ENCODE results near the gene DDX3X.
"Not testable (repeated sequence)": the region's sequence is repeated elsewhere in the genome, so short reads cannot be mapped to it uniquely, and the experiment has no call there.

The DDX3X gene

DNA sequence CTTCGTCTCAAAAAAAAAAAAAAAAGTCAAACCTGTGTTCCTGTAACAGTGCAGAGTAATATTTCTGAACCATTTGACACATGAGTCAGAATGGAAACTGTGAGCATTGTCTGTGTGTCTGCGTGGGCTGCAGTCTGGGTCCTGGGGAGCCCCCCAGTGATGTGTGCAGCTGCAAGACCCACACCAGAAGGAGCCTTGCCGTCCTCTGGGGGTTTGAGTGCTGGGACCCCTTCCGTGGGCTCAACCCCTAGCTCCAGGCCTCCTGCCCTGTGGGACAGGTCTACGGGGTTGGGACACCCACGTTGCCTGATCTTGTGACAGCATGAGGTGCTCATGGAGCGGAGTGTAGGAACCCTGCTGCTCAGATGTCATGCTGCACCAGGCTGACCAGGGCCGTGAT is 43.7 kb downstream of the DDX3X start:
- no peak for DNase-seq

GRCh38 chrX:41381685-41382084 is 47.7 kb downstream of the DDX3X start:
- DNase-seq, result no peak

DNA sequence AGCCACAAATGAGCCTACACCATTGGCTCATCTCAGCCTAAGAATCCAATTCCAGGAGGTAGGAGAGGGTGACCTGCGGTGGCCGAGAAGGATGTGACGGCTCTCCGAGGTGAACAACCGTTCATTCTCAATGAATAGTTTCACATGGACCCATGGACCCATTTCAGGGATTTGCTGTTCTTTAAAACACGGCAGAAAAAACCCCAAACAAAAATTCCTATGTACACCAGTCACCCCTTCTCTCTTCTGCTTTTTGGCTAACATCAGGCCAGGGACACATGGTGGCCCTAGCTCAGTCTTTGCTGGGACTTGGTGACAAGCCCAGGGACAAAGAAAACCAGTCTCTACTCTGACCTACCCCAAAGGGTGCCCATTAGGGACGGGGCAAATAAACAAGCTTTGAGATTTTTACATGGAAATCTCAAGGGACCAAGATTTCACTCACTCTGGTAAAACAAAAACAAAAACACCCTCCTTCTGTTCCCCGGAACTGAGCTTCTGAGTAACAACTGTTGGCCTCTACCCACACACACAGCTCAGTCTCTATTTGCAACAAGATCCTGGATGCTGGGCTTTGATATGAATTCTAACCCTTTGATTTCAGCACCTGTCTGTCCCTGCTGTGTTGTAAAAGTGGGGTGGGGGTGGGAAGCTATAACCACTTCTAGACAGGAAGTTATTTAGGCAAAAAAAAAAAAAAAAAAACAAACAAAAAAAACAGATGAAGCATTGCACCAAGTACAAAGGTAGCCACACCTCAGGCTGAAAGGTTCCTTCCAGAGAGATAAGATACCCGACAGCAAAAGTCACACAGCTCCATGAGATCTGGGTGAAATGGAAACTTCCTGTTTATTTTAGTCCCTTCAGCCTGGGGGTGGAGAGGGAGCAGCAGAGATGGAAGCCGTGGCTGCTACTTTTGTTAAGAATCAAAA is 49.0 kb downstream of the DDX3X start:
- no peak for DNase-seq

DNA sequence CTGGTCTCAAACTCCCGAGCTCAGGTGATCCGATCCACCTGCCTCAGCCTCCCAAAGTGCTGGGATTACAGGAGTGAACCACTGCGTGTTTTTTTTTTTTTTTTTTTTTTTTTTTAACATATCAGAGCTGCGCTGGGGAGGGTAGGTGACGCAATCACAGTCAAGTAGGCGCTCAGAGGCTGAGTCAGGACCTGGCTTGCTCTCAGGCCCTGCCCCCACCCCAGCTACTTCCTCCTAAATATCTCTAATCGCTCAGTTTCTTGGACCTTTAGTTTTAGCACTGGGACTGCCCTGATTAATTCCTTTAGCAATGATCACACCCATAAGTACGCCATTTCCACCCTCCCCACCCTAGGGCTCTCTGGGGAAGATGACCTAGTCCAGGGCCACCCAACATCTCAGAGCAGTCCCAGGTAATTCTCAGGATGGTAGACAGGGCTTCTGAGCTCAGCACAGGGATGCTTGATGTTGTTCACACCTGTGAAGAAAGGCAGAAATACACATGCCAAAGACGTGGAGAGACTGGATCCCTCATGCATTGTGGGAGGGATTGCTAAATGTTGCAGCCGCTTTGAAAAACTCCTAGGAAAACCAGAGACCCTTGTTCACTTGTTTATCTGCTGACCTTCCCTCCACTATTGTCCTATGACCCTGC is 50.2 kb downstream of the DDX3X start:
- peak; percentile 24 to 48 for DNase-seq

DNA sequence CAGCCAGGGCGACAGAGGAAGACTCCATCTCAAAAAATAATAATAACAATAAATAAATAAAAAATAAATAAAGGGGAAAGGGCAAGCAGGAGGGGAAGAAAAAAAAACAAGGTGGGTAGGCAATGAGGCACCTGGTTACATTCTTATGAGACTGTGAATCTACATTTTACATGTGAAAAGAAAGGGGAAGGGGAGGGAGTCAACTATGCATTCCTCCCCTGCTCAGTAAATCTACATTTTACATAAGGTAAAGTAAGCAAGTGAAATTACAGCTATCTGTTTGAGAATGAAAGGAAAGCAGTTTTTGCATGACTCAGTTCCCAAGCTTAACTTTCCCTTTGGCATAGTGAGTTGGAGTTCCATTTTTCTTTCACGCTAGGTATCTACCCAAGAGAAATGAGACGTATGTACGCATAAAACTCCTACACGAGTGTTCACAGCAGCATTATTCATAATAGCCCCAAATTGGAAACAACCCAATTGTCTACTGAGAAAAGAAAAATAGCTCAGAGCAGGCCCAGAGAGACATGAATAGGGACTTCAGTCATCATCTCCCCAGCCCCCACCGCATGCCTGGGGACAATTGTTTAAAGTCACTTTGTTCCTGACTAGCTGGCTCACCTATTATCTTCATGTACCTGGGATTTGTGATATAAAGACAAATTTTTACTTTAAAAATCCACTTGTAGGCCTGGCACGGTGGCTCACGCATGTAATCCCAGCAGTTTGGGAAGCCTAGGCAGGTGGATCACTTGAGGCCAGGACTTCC is 52.4 kb downstream of the DDX3X start:
- DNase-seq, result no peak

GRCh38 chrX:41388543-41388942 is 54.6 kb downstream of the DDX3X start:
- no peak for DNase-seq

DNA sequence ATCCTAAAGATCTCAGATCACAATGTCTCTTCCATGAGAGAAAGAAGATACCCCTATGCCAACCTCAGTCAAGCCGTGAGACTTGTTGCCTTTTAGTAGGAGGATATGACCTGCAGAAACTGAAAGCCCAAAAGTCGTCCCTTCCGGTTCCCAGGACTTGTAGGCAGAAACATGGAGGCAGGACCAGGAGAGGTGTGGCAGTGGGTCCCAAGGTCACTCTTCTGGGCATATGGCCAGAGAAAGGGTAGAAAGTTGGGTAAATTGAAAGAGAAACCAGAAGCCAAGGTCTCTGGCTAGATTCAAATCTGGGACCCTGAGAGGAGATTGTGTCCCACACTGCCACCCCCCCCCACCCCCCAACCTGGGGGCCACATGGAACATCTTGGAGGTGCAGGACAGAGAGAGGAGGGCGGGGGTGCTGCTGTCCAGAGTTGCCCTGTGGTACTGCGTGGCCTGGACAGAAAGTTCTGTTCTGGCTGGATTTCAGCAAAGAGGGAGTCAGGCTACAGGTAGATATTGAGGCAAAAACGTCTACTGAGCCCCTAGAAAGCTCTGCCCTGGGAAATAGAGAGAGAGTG is 55.4 kb downstream of the DDX3X start:
- DNase-seq, result no peak

GRCh38 chrX:41390576-41390975 is 56.6 kb downstream of the DDX3X start:
- not testable (repeated sequence) for DNase-seq

DNA sequence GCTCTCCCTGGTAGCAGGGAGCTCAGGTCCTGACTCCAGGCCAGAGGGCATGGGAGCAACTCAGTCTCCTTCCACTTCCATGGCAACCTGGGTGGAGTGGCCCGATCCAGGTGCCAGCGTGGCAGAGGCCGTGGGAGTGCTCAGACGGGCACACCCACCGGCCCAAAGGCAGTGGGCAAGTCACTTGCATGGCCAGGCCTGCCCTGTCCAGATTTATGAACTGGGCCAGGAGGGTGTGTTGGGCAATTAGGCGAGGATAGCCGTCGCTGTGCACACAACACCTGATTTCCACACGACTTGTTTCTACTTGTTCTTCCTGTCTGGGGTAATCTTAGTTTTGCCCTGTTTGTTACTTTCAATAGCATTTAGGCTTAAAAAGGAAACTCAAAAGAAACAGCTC is 57.6 kb downstream of the DDX3X start:
- no peak for DNase-seq

DNA sequence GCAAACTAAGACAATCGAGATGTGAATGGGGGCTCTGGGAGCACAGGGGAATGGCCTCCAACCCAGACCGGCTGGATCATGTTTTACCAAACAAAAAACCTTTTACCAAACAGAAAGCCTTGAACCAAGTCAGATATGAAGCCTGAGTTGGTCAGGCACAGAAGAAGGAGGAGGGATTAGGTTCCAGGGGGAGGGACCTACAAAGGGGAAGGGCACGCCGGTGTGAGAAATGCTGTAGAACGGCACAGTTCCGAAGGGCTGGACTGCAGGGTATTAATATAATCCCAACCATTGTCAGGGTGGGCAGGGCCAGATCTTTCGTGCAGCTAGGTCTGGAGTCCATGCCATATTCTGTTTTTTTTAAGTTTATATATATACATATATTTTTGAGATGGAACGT is 60.3 kb downstream of the DDX3X start:
- DNase-seq, result no peak

- DNase-seq, result no peak
Observed at GRCh38 chrX:41397219-41397618, 63.3 kb downstream of the DDX3X start.

DNA sequence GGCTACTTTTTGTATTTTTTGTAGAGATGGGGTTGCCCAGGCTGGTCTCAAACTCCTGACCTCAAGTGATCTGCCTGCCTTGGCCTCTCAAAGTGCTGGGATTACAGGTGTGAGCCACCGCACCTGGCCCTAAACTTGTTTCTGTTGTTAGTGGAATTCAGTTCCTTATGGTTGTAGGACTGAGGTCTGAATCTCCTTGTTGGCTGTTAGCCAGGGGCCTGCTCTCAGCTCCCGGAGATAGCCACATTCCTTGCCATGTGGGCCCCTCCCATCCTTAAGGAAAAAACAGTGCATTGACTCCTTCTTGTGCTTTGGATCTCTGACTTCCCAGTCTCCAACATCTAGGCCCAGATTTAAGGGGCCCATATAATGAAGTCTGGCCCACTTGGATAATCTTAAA is 63.8 kb downstream of the DDX3X start:
- DNase-seq, result no peak

GRCh38 chrX:41402556-41402955 is 68.6 kb downstream of the DDX3X start:
- not testable (repeated sequence) for DNase-seq

- no peak for DNase-seq
Observed at GRCh38 chrX:41405551-41405950, 71.6 kb downstream of the DDX3X start.

GRCh38 chrX:41406201-41406600 is 72.2 kb downstream of the DDX3X start:
- no peak for DNase-seq

DNA sequence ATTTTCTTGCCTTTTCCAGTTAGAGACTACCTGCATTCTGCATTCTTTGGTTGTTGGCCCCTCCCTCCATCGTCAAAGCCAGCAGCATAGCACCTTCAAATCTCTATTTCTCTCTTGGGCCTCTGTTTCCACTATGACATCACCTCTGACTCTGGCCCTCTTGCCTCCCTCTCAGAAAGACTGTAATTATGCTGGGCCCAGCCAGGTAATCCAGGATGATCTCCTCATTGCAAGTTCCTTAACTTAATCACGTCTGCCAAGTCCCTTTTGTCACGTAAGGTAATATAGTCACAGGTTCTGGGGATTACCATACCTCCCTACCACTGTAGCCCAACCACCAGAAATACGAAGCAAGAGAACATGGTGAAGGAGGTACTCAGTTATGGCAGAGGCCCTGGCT is 73.9 kb downstream of the DDX3X start:
- no peak for DNase-seq

- no peak for DNase-seq
Observed at GRCh38 chrX:41408576-41408975, 74.6 kb downstream of the DDX3X start.

GRCh38 chrX:41409006-41409405 is 75.0 kb downstream of the DDX3X start:
- no peak for DNase-seq

DNA sequence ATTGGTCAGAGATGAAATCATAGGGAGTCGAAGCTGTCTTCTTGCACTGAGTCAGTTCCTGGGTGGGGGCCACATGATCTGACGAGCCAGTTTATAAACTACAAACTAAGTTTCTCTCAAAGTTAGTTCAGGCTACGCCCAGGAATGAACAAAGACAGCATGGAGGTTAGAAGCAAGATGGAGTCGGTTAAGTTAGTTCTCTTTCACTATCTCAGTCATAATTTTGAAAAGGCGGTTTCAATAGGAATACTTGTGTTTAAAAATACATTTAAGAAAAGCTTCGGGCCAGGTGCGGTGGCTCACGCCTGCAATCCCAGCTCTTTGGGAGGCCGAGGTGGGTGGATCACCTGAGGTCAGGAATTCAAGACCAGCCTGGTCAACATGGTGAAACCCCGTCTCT is 77.3 kb downstream of the DDX3X start:
- DNase-seq, result not testable (repeated sequence)

DNA sequence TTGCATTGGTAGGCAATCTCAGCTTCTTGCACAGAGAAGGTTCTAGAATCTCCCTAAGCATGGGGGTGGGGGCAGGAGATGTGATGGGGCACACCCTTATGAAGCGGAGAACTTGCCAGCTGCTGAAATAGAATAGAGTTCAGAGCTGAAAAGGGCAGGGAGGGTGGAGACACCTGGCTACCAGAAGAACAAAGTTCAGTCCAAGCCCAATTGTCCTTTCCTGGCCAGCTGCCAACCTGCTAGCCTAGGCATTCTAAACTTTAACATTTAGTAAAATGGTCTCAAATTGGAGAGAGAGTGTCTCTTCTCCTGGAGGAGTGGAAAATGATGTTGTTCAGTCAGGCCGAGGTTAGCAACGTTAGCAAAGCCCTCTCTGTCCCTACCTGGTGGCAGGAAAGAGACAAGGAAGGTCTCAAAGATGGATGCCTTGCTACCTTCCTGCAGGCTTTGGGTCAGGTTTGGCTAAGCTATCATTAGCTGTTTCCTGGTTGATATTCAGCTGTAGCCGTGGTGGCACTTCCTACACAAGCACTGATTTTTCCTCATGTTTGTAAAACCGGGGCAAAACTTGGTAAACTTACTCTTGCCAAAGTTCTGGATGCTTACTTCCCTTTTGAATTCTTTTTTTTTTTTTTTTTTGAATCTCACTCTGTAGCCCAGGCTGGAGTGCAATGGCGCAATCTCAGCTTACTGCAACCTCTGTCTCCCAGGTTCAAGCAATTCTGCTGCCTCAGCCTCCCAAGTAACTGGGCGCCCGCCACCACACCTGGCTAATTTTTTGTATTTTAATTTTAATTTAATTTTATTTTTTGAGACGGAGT is 78.5 kb downstream of the DDX3X start:
- no peak for DNase-seq
